HG03064 (cell line): ENCODE results near the gene KIAA0319L.
"Not testable (repeated sequence)": the region's sequence is repeated elsewhere in the genome, so short reads cannot be mapped to it uniquely, and the experiment has no call there.

Experiments
- ATAC-seq: cut with Tn5 transposase; IDR thresholded peaks from one replicate; pipeline ENCODE4 v1.9.1; 2021; ENCODE audit warnings: low read depth; ENCODE audit not compliant: unreplicated experiment

The KIAA0319L gene

GRCh38 chr1:35499652-35500176 lies 57.5 kb downstream of the KIAA0319L start:
- no peak for ATAC-seq

GRCh38 chr1:35499231-35499630 lies 58.0 kb downstream of the KIAA0319L start:
- ATAC-seq = no peak

- ATAC-seq = no peak
Measured at GRCh38 chr1:35497571-35497970, 59.6 kb downstream of the KIAA0319L start.

DNA sequence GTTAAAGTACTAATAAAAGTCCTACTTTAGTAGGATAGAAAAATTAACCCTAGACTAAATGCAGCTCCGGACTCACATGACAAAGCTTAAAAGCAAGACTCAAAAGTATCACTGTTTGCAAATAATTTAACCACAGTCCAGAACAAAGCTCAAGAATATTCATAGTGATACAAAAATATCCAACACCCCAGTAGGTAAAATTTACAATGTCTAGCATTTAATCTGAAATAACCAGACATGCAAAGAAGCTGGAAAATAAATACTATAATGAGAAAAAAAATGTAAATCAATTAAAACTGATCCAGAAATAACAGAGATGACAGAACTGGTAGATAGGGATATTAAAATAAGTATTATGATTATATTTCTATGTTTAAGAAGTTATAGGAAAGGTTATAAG lies 67.0 kb downstream of the KIAA0319L start:
- no peak for ATAC-seq

DNA sequence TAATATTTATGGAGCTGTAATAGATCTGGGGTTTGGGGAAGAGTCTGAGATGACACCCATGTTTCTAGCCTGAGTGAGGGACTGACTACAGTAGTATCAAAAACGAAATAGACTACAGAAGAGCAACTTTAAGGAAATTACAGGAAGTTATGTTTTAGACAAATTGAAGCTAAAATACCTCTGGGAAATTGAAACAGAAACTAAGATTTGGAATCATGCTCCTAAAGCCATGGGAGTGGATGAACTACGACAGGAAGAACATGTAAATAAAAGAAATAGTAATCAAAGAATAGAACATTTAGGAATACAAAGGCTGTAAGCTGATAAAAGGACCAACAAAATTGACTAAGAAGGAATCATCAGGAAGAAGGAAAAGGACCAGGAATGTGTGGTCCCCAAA lies 68.9 kb downstream of the KIAA0319L start:
- ATAC-seq = no peak

- ATAC-seq = no peak
Measured at GRCh38 chr1:35486858-35487408, 70.3 kb downstream of the KIAA0319L start.

GRCh38 chr1:35481229-35481628 lies 76.0 kb downstream of the KIAA0319L start:
- ATAC-seq = no peak

DNA sequence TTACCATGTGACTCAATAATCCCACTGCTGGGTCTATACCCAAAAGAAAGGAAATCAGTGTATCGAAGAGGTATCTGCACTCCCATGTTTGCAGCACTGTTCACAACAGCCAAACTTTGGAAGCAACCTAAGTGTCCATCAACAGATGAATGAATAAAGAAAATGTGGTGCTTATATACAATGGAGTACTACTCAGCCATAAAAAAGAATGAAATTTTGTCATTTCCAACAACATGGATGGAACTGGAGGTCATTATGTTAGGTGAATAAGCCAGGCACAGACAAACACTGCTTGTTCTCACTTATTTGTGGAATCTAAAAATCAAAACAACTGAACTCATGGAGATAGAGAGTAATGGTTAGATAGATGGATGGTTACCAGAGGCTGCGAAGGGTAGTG lies 79.3 kb downstream of the KIAA0319L start:
- no peak for ATAC-seq

- ATAC-seq = no peak
Measured at GRCh38 chr1:35475856-35476674, 81.1 kb downstream of the KIAA0319L start.

- no peak for ATAC-seq
Measured at GRCh38 chr1:35475356-35475755, 81.8 kb downstream of the KIAA0319L start.

GRCh38 chr1:35473216-35473615 lies 84.0 kb downstream of the KIAA0319L start:
- ATAC-seq = not testable (repeated sequence)

DNA sequence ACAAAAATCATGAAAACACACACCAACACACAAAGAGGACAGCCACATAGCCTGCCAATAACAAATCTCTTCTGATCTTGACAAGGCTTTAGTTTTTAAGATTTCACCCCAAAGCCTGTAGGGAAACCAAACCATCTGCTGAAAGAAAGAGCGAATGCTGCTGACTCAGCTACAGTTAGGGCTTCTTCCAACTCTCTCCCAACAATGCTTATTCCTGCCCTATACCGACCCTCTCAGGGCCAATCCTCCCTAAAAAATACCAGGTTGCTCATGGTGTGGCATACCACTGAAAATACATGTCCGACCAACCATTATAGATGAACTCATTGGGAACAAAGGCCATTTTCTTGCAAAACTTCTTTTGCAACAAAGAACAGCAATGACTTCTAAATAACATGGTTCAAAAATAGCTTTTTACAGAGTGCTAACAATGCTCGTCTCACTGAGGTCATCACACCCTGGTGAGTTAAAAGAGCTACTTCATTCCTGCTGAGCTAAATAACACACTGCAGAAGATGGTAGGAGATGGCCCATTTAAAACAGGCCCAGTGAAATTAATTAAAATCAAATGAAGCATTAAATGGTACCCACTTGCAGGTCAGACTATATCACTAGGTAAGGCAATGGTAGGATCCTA lies 86.1 kb downstream of the KIAA0319L start:
- ATAC-seq = no peak

- ATAC-seq = no peak
Measured at GRCh38 chr1:35466120-35466519, 91.1 kb downstream of the KIAA0319L start.

GRCh38 chr1:35463749-35464148 lies 93.5 kb downstream of the KIAA0319L start:
- ATAC-seq = not testable (repeated sequence)

DNA sequence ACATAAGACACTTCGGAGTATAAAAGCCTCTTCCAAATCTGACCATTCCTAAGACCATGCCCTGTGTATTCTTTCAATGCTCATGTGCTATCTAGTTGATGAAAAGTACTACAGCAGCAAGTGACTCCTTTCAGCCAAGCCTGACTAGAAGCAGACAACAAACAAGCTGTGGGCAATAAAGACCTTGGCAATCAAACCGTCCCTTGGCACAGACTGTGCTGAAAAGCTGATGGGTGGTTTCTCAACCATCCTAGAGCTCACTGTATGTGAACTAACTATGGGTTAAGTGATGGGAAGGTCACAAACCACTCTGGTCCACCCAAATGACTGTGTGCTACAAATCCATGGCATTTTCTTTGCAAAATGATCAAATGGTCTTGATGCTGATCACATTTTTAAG lies 94.0 kb downstream of the KIAA0319L start:
- ATAC-seq = no peak

DNA sequence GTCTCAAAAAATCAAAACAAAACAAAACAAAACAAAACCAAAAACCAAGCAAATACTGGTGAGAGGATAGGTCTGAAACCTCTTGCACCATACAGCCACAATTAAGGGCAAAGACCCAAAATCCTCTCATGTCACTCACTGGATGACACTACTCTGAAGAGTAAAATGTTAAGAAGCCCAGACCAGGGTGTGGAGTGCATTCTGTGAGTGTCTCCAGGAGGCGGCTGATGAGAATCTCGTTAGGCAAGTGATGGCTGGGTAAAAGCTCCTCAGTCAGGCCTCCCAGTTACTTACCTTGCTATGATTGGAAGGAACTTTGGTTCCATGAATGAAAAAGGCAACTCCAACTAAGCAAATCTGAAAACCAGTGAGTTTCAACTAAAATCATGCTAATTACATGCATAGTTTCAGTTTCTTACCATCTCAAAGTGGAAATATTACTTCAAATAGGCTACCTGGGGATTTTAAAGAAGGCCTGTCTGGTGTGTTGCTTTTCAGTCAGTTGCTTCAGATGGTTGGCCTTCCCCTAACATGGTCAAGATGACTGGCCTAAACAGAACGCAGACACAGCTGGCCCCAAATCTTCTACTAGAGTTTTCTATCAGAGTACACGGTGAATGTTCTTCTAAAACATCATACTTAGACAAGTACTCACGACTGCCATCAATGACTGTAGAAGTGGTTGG lies 95.1 kb downstream of the KIAA0319L start:
- ATAC-seq = no peak

GRCh38 chr1:35460796-35461195 lies 96.4 kb downstream of the KIAA0319L start:
- no peak for ATAC-seq

- ATAC-seq = no peak
Measured at GRCh38 chr1:35454616-35455015, 102.6 kb downstream of the KIAA0319L start.

GRCh38 chr1:35454176-35454575 lies 103.0 kb downstream of the KIAA0319L start:
- ATAC-seq = no peak

GRCh38 chr1:35453031-35453430 lies 104.2 kb downstream of the KIAA0319L start:
- ATAC-seq = no peak
